Fibroblast of mammary gland (primary cell): ENCODE data around the gene ZSCAN22.
"Not testable (repeated sequence)": the region's sequence is repeated elsewhere in the genome, so short reads cannot be mapped to it uniquely, and the experiment has no call there.

ENCODE experiments used
- DNase-seq: peaks from one replicate; pipeline ENCODE4 v3.0.0-alpha.2; 2010; ENCODE audit warnings: low read depth
- H3K4me3 ChIP-seq: 2 replicates; pipeline ENCODE4 v1.5.1; 2011; ENCODE audit warnings: low read depth, mild to moderate bottlenecking, low read length, moderate library complexity; ENCODE audit not compliant: control insufficient read depth
- TF ChIP-seq, protein P1 (sequence below): conservative IDR thresholded peaks from 2 replicates; pipeline ENCODE4 v1.5.1; 2011; ENCODE audit warnings: low read depth, low read length, inconsistent platforms; ENCODE audit not compliant: control insufficient read depth, insufficient read depth

Gene ZSCAN22

DNA sequence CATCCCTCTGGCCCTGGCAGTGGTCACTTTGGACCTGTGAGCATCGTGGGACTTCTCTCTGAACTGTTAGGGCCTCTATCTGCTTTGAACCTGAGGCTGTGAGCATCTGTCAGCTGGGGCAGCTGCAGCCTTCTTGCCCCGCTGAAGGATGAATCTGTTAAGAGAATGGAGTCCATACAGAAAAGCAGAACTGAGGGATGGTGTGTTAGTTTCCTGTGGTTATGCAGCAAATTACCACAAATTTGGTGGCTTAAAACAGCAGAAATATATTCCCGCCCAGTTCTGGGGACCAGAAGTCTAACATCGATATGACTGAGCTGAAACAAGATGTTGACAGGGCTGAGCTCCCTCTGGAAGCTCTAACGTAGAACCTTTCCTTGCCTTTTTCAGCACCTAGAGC is 37.4 kb downstream of the ZSCAN22 start:
- TF ChIP-seq, protein P1, sequence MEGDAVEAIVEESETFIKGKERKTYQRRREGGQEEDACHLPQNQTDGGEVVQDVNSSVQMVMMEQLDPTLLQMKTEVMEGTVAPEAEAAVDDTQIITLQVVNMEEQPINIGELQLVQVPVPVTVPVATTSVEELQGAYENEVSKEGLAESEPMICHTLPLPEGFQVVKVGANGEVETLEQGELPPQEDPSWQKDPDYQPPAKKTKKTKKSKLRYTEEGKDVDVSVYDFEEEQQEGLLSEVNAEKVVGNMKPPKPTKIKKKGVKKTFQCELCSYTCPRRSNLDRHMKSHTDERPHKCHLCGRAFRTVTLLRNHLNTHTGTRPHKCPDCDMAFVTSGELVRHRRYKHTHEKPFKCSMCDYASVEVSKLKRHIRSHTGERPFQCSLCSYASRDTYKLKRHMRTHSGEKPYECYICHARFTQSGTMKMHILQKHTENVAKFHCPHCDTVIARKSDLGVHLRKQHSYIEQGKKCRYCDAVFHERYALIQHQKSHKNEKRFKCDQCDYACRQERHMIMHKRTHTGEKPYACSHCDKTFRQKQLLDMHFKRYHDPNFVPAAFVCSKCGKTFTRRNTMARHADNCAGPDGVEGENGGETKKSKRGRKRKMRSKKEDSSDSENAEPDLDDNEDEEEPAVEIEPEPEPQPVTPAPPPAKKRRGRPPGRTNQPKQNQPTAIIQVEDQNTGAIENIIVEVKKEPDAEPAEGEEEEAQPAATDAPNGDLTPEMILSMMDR = no peak
- no peak overlapping the region for H3K4me3 ChIP-seq
- no peak for DNase-seq

DNA sequence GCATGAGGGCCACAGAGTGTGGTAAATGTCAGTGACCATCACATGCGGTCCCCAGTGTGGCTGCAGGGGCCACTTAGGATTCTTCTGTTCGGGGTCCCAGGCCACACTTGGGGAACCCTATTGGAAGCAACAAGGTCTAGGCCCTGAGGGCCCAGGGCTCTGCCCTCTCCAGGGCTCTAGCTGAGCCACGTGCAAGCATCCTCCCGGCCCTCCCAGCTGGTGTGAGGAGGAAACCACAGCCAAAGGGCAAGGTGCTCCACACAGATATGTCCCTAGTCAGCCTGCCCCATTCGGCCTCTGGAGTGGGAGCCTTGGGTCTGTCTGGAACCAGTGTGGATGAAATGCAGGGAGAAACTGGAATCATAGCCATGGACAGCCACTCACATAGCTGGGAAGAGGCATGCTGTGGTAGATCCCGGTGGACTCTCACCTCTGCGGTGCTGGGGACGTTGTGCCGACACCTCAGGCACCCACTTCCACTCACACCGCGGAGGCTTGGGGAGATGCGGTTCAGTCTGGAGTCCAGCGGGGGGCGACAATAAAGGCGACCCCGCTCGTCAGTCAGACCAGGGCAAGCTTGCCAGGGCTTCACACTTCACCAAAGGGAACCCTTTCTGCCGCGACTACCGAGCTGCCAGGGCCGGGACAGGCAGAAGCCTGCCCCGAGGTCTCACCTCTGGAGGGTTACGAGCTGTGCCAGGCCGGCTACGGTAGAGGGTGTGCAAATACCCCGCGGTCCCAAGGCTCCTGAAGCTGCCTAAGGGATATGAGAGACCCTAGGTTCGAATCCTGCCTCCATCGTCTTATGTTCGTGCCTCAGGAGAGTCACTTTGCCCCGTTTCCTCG is 40.0 kb downstream of the ZSCAN22 start:
- DNase-seq = no peak
- TF ChIP-seq, protein P1 = no peak
- H3K4me3 ChIP-seq = no peak overlapping the region

DNA sequence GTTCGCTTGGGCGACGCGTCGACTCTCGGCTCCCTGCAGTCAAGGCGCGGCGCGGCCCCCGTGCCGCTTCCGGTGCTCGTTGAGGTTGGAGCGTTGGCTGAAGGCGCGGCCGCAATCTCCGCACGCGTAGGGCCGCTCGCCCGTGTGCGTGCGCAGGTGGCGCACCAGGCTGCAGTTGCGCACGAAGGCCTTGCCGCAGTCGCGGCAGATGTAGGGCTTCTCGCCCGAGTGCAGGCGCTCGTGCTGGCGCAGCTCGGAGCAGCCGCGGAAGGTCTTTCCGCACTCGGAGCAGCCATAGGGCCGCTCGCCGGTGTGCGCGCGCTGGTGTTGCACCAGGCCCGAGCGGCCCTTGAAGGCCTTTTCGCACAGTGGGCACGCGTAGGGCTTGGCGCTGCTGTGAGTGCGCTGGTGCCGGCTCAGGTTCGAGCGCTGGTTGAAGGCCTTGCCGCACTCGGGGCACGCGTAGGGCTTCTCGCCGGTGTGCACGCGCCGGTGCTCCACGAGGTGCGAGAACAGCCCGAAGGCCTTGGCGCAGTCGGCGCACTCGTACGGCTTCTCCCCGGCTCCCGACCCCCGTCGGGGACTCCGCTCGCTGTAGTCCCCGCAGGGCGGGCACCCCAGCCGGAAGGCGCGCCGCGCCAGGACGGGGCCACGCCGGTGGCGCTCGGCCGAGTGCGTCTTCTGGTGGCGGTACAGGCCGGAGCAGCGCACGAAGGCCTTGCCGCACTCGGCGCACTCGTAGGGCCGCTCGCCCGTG is 41.1 kb downstream of the ZSCAN22 start:
- TF ChIP-seq, protein P1 = no peak
- no peak overlapping the region for H3K4me3 ChIP-seq
- DNase-seq = no peak

DNA sequence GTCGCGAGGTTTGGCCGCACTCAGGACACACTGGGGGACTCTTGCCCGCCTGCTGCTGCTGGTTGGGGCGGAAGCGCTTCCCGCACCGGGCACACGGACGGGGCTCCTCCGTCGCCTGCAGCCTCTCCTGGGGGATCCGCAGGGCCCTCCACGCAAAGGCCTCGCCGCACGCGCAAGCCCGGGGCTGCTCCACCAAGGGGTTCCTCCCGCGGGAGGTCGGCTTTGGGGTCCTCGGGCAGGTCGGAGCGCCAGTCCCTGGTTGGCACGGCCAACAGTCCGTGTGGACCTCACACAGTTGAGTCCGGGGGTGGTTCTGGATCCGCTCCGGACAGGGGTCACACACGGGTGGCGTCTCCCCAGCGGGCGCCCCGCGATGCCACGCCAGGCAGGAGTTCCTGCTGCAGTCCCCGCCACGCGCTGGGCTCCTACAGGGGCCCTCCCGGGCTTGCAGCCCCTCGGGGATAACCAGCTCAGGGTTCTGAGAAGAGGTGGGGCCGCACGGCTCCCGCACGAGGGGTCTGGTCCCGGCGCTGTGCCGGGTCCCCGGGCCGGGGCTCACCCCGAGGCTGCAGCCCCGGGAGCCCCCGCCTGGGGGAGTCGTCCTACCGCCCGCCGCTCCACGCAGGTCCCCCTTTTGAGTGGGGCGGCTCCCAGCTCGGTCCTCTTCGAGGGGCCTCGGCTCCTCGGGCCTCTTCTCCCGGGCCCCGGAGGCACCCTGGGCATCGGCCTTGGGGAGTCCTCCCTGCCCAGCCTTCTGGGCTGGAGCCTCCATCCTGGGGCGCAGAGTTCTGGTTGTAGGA is 42.0 kb downstream of the ZSCAN22 start:
- no peak overlapping the region for H3K4me3 ChIP-seq
- TF ChIP-seq, protein P1 = no peak
- DNase-seq = no peak

DNA sequence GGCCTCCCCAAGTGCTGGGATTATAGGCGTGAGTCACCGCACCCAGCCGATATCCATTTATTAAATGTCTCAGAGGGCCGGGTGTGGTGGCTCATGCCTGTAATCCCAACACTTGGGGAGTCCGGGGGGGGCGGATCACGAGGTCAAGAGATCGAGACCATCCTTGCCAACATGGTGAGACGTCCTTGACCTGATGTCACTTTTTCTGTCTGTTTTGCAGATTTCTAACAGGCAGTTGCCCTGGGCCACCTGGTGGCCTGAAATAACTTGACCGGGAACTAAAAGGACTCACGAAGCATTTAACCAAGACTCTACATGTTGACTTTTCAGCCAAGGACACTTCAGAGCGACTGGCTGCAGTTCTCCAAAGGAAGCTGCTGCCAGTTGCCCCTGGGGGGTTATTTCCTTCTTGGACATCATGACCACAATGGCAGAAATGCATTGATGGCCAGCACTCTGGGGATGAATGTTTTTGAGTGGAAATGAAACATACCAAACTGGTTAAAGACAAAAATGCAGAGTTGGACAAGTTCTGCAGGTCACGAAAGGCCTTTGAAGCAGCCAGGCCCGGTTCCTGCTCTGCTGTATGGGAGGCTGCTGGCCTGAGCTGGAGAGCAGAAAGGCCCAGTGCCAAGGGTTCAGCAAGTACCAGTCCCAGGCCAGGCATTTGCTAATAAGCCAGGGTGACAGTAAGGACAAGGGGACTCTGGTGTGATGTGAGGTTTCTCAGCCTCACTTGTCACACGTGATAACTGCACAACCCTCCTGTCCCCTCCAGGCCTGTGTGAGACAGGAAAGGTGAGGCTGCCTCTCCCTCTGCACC is 45.7 kb downstream of the ZSCAN22 start:
- no peak overlapping the region for H3K4me3 ChIP-seq
- DNase-seq = no peak
- TF ChIP-seq, protein P1 = peak; percentile 15

DNA sequence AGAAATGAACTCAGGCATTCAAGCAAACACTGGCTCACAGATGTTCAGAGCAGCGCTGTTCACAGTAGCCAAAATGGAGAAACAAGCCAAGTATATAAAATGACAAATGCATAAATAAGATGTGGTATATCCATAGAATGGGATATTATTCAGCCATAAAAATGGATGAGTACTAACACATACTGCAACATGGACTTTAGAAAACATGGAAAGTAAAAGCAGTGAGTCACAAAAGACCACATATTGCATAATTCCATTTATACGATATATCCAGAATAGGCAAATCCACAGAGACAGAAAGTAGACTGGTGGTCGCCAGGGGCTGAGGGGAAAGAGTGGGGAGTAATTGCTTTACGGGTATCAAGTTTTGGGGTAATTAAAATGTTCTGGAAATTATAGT is 47.4 kb downstream of the ZSCAN22 start:
- H3K4me3 ChIP-seq = no peak overlapping the region
- peak; percentile 58 for DNase-seq
- TF ChIP-seq, protein P1 = no peak

DNA sequence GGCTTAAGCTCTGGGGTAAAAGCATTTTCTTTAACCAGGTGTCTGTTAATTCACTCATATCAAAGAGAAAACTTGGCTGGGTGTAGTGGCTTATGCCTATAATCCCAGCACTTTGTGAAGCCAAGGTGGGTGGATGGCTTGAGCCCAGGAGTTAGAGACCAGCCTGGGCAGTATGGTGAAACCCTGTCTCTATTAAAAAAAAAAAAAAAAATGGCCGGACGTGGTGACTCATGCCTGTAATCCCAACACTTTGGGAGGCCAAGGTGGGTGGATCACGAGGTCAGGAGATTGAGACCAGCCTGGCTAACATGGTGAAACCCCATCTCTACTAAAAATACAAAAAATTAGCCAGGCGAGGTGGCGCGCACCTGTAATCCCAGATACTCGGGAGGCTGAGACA is 49.9 kb downstream of the ZSCAN22 start:
- H3K4me3 ChIP-seq = not testable (repeated sequence)
- DNase-seq = peak; percentile 34
